HG02610 (cell line): ENCODE measurements around the gene CTNNBIP1.

Experiments
- ATAC-seq: cut with Tn5 transposase; IDR thresholded peaks from one replicate; pipeline ENCODE4 v1.9.1; 2021; ENCODE audit warnings: mild to moderate bottlenecking, moderate library complexity; ENCODE audit not compliant: unreplicated experiment

CTNNBIP1 gene

GRCh38 chr1:9881838-9882249, 28.2 kb downstream of the CTNNBIP1 start:
- no peak for ATAC-seq

GRCh38 chr1:9878404-9878803, 31.7 kb downstream of the CTNNBIP1 start:
- ATAC-seq = no peak

GRCh38 chr1:9877962-9878361, 32.1 kb downstream of the CTNNBIP1 start:
- no peak for ATAC-seq

- no peak for ATAC-seq
These were observed 34.5 kb downstream of the CTNNBIP1 start for GRCh38 chr1:9875636-9876000.

GRCh38 chr1:9874959-9875635, 35.0 kb downstream of the CTNNBIP1 start:
- no peak for ATAC-seq

- no peak for ATAC-seq
These were observed 35.7 kb downstream of the CTNNBIP1 start for GRCh38 chr1:9874412-9874811.

- no peak for ATAC-seq
These were observed 36.1 kb downstream of the CTNNBIP1 start for GRCh38 chr1:9873992-9874391.

- no peak for ATAC-seq
These were observed 36.7 kb downstream of the CTNNBIP1 start for GRCh38 chr1:9873385-9873784.

- no peak for ATAC-seq
These were observed 37.5 kb downstream of the CTNNBIP1 start for GRCh38 chr1:9872430-9873165.

GRCh38 chr1:9871707-9872425, 38.2 kb downstream of the CTNNBIP1 start:
- ATAC-seq = no peak

GRCh38 chr1:9871021-9871420, 39.0 kb downstream of the CTNNBIP1 start:
- ATAC-seq = no peak

GRCh38 chr1:9870572-9870971, 39.5 kb downstream of the CTNNBIP1 start:
- ATAC-seq = no peak

GRCh38 chr1:9869831-9870251, 40.2 kb downstream of the CTNNBIP1 start:
- ATAC-seq = no peak

GRCh38 chr1:9868244-9868590, 41.9 kb downstream of the CTNNBIP1 start:
- no peak for ATAC-seq

GRCh38 chr1:9867408-9868243, 42.4 kb downstream of the CTNNBIP1 start:
- ATAC-seq = no peak

GRCh38 chr1:9866836-9867235, 43.2 kb downstream of the CTNNBIP1 start:
- no peak for ATAC-seq

GRCh38 chr1:9865724-9866123, 44.3 kb downstream of the CTNNBIP1 start:
- ATAC-seq = no peak

GRCh38 chr1:9863371-9863770, 46.7 kb downstream of the CTNNBIP1 start:
- no peak for ATAC-seq

- no peak for ATAC-seq
These were observed 48.7 kb downstream of the CTNNBIP1 start for GRCh38 chr1:9861360-9861759.

- no peak for ATAC-seq
These were observed 49.2 kb downstream of the CTNNBIP1 start for GRCh38 chr1:9860887-9861286.
